B cell (primary cell): Measurements from ENCODE around the gene LMTK3. TPM values are rescaled to one million over a fixed set of nuclear protein-coding genes. Genes with fewer than 3 reads are reported as not detected.

Source experiments
- ATAC-seq: fragments of 200-7000 bp; cut with Tn5 transposase; one replicate; pipeline ENCODE4 v1.10.0; 2021; ENCODE audit warnings: low read depth, mild to moderate bottlenecking, moderate number of reproducible peaks, moderate library complexity
- CTCF ChIA-PET: fragments of 350-600 bp; sonication (Branson Sonifier 250); formaldehyde crosslinking; loops from one replicate; lab custom pipeline; 2021; ENCODE audit warnings: antibody characterized with exemption, inconsistent platforms; lab: Charles Lee
- POLR2A ChIA-PET: fragments of 350-600 bp; sonication (Branson Sonifier 250); formaldehyde crosslinking; loops from one replicate; lab custom pipeline; 2021; ENCODE audit warnings: antibody characterized with exemption; lab: Charles Lee
- DNase-seq: peaks from one replicate; pipeline ENCODE4 v3.0.0; 2013
- H2AFZ ChIP-seq: 2 replicates; pipeline ENCODE4 v1.6.1; 2012; ENCODE audit warnings: mild to moderate bottlenecking, low read depth, low read length; ENCODE audit not compliant: insufficient read depth, poor library complexity, severe bottlenecking
- H3K27ac ChIP-seq, 2 donors: 1 replicate in 1 of 2; 2 replicates in 1 of 2; pipeline ENCODE4 v1.5.1; 2012 to 2013; ENCODE audit warnings: low read length in 2 of 2, mild to moderate bottlenecking in 2 of 2, moderate library complexity in 1 of 2
- H3K27me3 ChIP-seq, 4 experiments: fragments of 200-600 bp in 1 of 4; sonication (generic) in 1 of 4; replicated peaks in 1 of 4; 1 replicate in 2 of 4; 2 replicates in 2 of 4; pipeline versions ENCODE4 v1.6.1 to v1.7.0; 2013 to 2016; ENCODE audit warnings: low read length in 3 of 4, mild to moderate bottlenecking in 2 of 4, mixed read lengths in 1 of 4, moderate library complexity in 1 of 4; ENCODE audit not compliant: insufficient read depth in 4 of 4, control insufficient read depth in 3 of 4; ENCODE audit errors: control extremely low read depth in 1 of 4
- H3K36me3 ChIP-seq, 2 experiments: replicated peaks in 1 of 2; 1 replicate in 1 of 2; 2 replicates in 1 of 2; pipeline versions ENCODE4 v1.6.1 to v1.7.1; 2013; ENCODE audit warnings: low read length in 1 of 2; ENCODE audit not compliant: insufficient read depth in 2 of 2, control insufficient read depth in 1 of 2; ENCODE audit errors: control extremely low read depth in 1 of 2, extremely low read depth in 1 of 2
- H3K4me1 ChIP-seq, 2 donors: fragments of 200-600 bp in 1 of 2; sonication (generic) in 1 of 2; 1 replicate in 1 of 2; 2 replicates in 1 of 2; pipeline versions ENCODE4 v1.5.1 to v1.6.1; 2013 to 2017; ENCODE audit warnings: low read length in 2 of 2; ENCODE audit not compliant: control insufficient read depth in 2 of 2, insufficient read depth in 2 of 2
- H3K4me2 ChIP-seq: replicated peaks from 2 replicates; pipeline ENCODE3; 2012; ENCODE audit warnings: mild to moderate bottlenecking, low read depth, low read length; ENCODE audit not compliant: poor library complexity, severe bottlenecking
- H3K4me3 ChIP-seq, 5 experiments: fragments of 200-600 bp in 1 of 5; sonication (generic) in 1 of 5; 1 replicate in 3 of 5; 2 replicates in 2 of 5; pipeline versions ENCODE4 v1.5.1 to v1.7.0; 2011 to 2016; ENCODE audit warnings: low read length in 4 of 5, mild to moderate bottlenecking in 4 of 5, low read depth in 2 of 5, control low read depth in 1 of 5, moderate library complexity in 1 of 5; ENCODE audit not compliant: insufficient read depth in 1 of 5; ENCODE audit errors: control extremely low read depth in 1 of 5, extremely low read depth in 1 of 5
- H3K79me2 ChIP-seq: fragments of 200-600 bp; sonication (generic); one replicate; pipeline ENCODE4 v1.6.0; 2016; ENCODE audit warnings: low read length; ENCODE audit not compliant: control insufficient read depth, insufficient read depth
- H3K9ac ChIP-seq: fragments of 200-600 bp; sonication (generic); 2 replicates; pipeline ENCODE4 v1.6.1; 2017; ENCODE audit warnings: mild to moderate bottlenecking, low read length, moderate library complexity
- H3K9me3 ChIP-seq, 3 donors: one replicate each; pipeline versions ENCODE4 v1.6.1 to v1.7.1; 2013; ENCODE audit warnings: low read length in 2 of 3; ENCODE audit not compliant: control insufficient read depth in 2 of 3, insufficient read depth in 1 of 3; ENCODE audit errors: control extremely low read depth in 1 of 3
- H4K20me1 ChIP-seq: 2 replicates; pipeline ENCODE4 v1.6.0; 2012; ENCODE audit warnings: mild to moderate bottlenecking, low read length; ENCODE audit not compliant: insufficient read depth, control insufficient read depth, poor library complexity, severe bottlenecking
- H3K27ac Mint-ChIP-seq: one replicate; pipeline ENCODE4 v1.8.0; 2021; ENCODE audit warnings: mixed read lengths
- H3K27me3 Mint-ChIP-seq: one replicate; pipeline ENCODE4 v1.8.0; 2021; ENCODE audit warnings: mixed read lengths
- H3K4me1 Mint-ChIP-seq: one replicate; pipeline ENCODE4 v1.8.0; 2021; ENCODE audit warnings: mixed read lengths
- H3K4me3 Mint-ChIP-seq: one replicate; pipeline ENCODE4 v1.8.0; 2021; ENCODE audit warnings: mixed read lengths
- H3K9me3 Mint-ChIP-seq: one replicate; pipeline ENCODE4 v1.8.0; 2022; ENCODE audit warnings: mixed read lengths; ENCODE audit not compliant: insufficient read depth
- EZH2 ChIP-seq: IDR thresholded peaks from 2 replicates; pipeline ENCODE4 v1.6.1; 2012; ENCODE audit warnings: borderline replicate concordance, low read depth, mild to moderate bottlenecking, moderate library complexity, low read length; ENCODE audit not compliant: insufficient read depth, poor library complexity, severe bottlenecking
- WGBS: methylation state at CpG from one replicate; pipeline ENCODE4 v1.1.5; 2013; ENCODE audit warnings: missing lambda C conversion rate; ENCODE audit not compliant: insufficient coverage; 5-methylcytosine and 5-hydroxymethylcytosine counted together
- intact Hi-C: fragments of 100-400 bp; cut with micrococcal nuclease; formaldehyde crosslinking; loops from one replicate; pipeline ENCODE4 v1.10.0; 2022
- polyA plus RNA-seq: library from polyadenylated mRNA; depleted of rRNA; stranded (reverse); fragments of >200 nt; gene quantifications from 2 replicates; pipeline ENCODE4 v1.2.3, GENCODE V29; 2012
- total RNA-seq, 2 donors: library from RNA; stranded (reverse); fragments of 120-200 nt in 1 of 2; gene quantifications; 1 replicate in 1 of 2; 2 replicates in 1 of 2; pipeline versions ENCODE4 v1.2.3 to v1.2.4, GENCODE V29; 2013 to 2022
- TF ChIP-seq, protein P1 (sequence below): fragments of 200-600 bp; IDR thresholded peaks from one replicate; pipeline ENCODE4 v1.8.0; 2022; ENCODE audit warnings: antibody characterized with exemption, mild to moderate bottlenecking

The LMTK3 gene
- total and polyA plus RNA-seq, 2 donors (not counting 1 experiment from before 2014, with no cell fraction given), result 0.19 to 1.6 TPM

DNA sequence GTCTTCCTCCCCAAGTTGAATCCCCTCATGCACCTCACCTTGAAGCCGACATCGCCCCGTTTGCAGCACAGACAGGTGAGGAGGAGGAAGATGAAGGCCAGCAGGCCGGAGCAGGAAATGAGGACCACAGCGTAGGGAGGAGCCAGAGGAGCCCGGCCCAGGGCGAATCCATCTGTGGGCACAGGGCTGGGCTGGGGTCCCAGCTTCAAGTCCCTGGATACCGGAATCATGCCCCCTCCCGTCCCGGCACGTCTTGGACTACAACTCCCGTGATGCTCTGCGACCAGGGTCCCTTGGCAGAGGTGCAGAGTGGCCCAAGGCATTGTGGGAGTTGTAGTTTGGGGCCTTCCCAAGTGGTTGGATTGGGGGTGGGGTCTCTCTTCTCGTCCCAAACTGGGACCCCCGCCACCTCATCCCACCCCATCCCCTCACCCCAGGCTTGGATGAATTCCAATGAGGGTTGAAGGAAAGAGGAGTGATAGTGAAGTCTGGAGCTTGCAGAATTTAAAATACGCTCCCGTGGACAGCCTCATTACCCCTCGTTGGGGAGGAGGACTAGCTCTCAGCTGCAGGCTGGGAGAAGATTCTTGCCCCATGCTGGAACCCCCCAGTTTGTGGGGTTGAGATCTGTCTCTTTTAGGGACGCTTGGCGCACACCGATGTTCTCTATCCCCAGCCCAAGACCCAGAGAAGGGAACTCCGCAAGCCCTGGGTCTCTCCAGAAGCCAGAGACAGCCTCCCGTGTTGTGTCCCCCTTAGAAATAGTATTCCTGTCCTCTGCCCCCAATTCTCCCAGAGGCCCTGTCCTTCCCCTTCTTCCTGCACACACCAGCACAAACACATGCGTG is 990 bp downstream of the LMTK3 start:
- Histone ChIP-seq H3K27me3 (peaks cover 0 to 37% (median 14%) of the 10 kb centered on the region in 4 experiments), H3K79me2 (no peaks in the 10 kb centered on the region), H3K36me3 (no peaks in the 10 kb centered on the region), H3K4me3 (peak overlapping the region in 3 of 5 experiments; percentile 28 to 36 (median 34)), H3K27ac (no peak overlapping the region), H3K4me2 (peak overlapping the region; percentile 77), H3K4me1 (peaks cover 28 to 30% of the 10 kb centered on the region in 2 donors), H3K9ac (peak overlapping the region; percentile 10), H2AFZ (peak overlapping the region; percentile 39), H3K9me3 (peaks cover 0 to 7% (median 0%) of the 10 kb centered on the region in 3 donors), H4K20me1 (no peaks in the 10 kb centered on the region)
- intact Hi-C loops, result loop anchor here (5.0 kb wide), 2 partner anchors 148 to 188 kb away; partner anchors contain the start of genes SYNGR4 and TMEM143
- DNase-seq (peak; percentile 78), ATAC-seq (peak; percentile 66)
- 20% methylated on average over 16 of the region's 24 CpGs for WGBS
- Mint-ChIP-seq H3K4me3 (peak overlapping the region; percentile 77), H3K4me1 (peaks cover 15% of the 10 kb centered on the region), H3K27ac (peak overlapping the region; percentile 68), H3K27me3 (peaks cover 15% of the 10 kb centered on the region), H3K9me3 (no peaks in the 10 kb centered on the region)
- TF ChIP-seq EZH2, result no peak
- TF ChIP-seq, protein P1, sequence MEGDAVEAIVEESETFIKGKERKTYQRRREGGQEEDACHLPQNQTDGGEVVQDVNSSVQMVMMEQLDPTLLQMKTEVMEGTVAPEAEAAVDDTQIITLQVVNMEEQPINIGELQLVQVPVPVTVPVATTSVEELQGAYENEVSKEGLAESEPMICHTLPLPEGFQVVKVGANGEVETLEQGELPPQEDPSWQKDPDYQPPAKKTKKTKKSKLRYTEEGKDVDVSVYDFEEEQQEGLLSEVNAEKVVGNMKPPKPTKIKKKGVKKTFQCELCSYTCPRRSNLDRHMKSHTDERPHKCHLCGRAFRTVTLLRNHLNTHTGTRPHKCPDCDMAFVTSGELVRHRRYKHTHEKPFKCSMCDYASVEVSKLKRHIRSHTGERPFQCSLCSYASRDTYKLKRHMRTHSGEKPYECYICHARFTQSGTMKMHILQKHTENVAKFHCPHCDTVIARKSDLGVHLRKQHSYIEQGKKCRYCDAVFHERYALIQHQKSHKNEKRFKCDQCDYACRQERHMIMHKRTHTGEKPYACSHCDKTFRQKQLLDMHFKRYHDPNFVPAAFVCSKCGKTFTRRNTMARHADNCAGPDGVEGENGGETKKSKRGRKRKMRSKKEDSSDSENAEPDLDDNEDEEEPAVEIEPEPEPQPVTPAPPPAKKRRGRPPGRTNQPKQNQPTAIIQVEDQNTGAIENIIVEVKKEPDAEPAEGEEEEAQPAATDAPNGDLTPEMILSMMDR, result no peak
- ChIA-PET POLR2A (interaction anchor here (0.6 to 0.8 kb wide), 5 partner anchors 9 to 250 kb away, joined by 3 to 9 read pairs (median 6); no protein-coding TSS in a partner anchor), CTCF (interaction anchor here (0.8 to 3.2 kb wide), 3 partner anchors 21 to 78 kb away, joined by 4 to 17 read pairs (median 4); no protein-coding TSS in a partner anchor)
